B cell (primary cell): ENCODE data around the gene GPRIN2. TPM values are rescaled to one million over a fixed set of nuclear protein-coding genes. Genes with fewer than 3 reads are reported as not detected.

ENCODE experiments used
- ATAC-seq: fragments of 200-7000 bp; cut with Tn5 transposase; one replicate; pipeline ENCODE4 v1.10.0; 2021; ENCODE audit warnings: low read depth, mild to moderate bottlenecking, moderate number of reproducible peaks, moderate library complexity
- CTCF ChIA-PET: fragments of 350-600 bp; sonication (Branson Sonifier 250); formaldehyde crosslinking; loops from one replicate; lab custom pipeline; 2021; ENCODE audit warnings: antibody characterized with exemption, inconsistent platforms; lab: Charles Lee
- POLR2A ChIA-PET: fragments of 350-600 bp; sonication (Branson Sonifier 250); formaldehyde crosslinking; loops from one replicate; lab custom pipeline; 2021; ENCODE audit warnings: antibody characterized with exemption; lab: Charles Lee
- DNase-seq: peaks from one replicate; pipeline ENCODE4 v3.0.0; 2013
- H2AFZ ChIP-seq: 2 replicates; pipeline ENCODE4 v1.6.1; 2012; ENCODE audit warnings: mild to moderate bottlenecking, low read depth, low read length; ENCODE audit not compliant: insufficient read depth, poor library complexity, severe bottlenecking
- H3K27ac ChIP-seq, 2 donors: 1 replicate in 1 of 2; 2 replicates in 1 of 2; pipeline ENCODE4 v1.5.1; 2012 to 2013; ENCODE audit warnings: low read length in 2 of 2, mild to moderate bottlenecking in 2 of 2, moderate library complexity in 1 of 2
- H3K27me3 ChIP-seq, 4 experiments: fragments of 200-600 bp in 1 of 4; sonication (generic) in 1 of 4; replicated peaks in 1 of 4; 1 replicate in 2 of 4; 2 replicates in 2 of 4; pipeline versions ENCODE4 v1.6.1 to v1.7.0; 2013 to 2016; ENCODE audit warnings: low read length in 3 of 4, mild to moderate bottlenecking in 2 of 4, mixed read lengths in 1 of 4, moderate library complexity in 1 of 4; ENCODE audit not compliant: insufficient read depth in 4 of 4, control insufficient read depth in 3 of 4; ENCODE audit errors: control extremely low read depth in 1 of 4
- H3K36me3 ChIP-seq, 2 experiments: replicated peaks in 1 of 2; 1 replicate in 1 of 2; 2 replicates in 1 of 2; pipeline versions ENCODE4 v1.6.1 to v1.7.1; 2013; ENCODE audit warnings: low read length in 1 of 2; ENCODE audit not compliant: insufficient read depth in 2 of 2, control insufficient read depth in 1 of 2; ENCODE audit errors: control extremely low read depth in 1 of 2, extremely low read depth in 1 of 2
- H3K4me1 ChIP-seq, 2 donors: fragments of 200-600 bp in 1 of 2; sonication (generic) in 1 of 2; 1 replicate in 1 of 2; 2 replicates in 1 of 2; pipeline versions ENCODE4 v1.5.1 to v1.6.1; 2013 to 2017; ENCODE audit warnings: low read length in 2 of 2; ENCODE audit not compliant: control insufficient read depth in 2 of 2, insufficient read depth in 2 of 2
- H3K4me2 ChIP-seq: replicated peaks from 2 replicates; pipeline ENCODE3; 2012; ENCODE audit warnings: mild to moderate bottlenecking, low read depth, low read length; ENCODE audit not compliant: poor library complexity, severe bottlenecking
- H3K4me3 ChIP-seq, 5 experiments: fragments of 200-600 bp in 1 of 5; sonication (generic) in 1 of 5; 1 replicate in 3 of 5; 2 replicates in 2 of 5; pipeline versions ENCODE4 v1.5.1 to v1.7.0; 2011 to 2016; ENCODE audit warnings: low read length in 4 of 5, mild to moderate bottlenecking in 4 of 5, low read depth in 2 of 5, control low read depth in 1 of 5, moderate library complexity in 1 of 5; ENCODE audit not compliant: insufficient read depth in 1 of 5; ENCODE audit errors: control extremely low read depth in 1 of 5, extremely low read depth in 1 of 5
- H3K79me2 ChIP-seq: fragments of 200-600 bp; sonication (generic); one replicate; pipeline ENCODE4 v1.6.0; 2016; ENCODE audit warnings: low read length; ENCODE audit not compliant: control insufficient read depth, insufficient read depth
- H3K9ac ChIP-seq: fragments of 200-600 bp; sonication (generic); 2 replicates; pipeline ENCODE4 v1.6.1; 2017; ENCODE audit warnings: mild to moderate bottlenecking, low read length, moderate library complexity
- H3K9me3 ChIP-seq, 3 donors: one replicate each; pipeline versions ENCODE4 v1.6.1 to v1.7.1; 2013; ENCODE audit warnings: low read length in 2 of 3; ENCODE audit not compliant: control insufficient read depth in 2 of 3, insufficient read depth in 1 of 3; ENCODE audit errors: control extremely low read depth in 1 of 3
- H4K20me1 ChIP-seq: 2 replicates; pipeline ENCODE4 v1.6.0; 2012; ENCODE audit warnings: mild to moderate bottlenecking, low read length; ENCODE audit not compliant: insufficient read depth, control insufficient read depth, poor library complexity, severe bottlenecking
- H3K27ac Mint-ChIP-seq: one replicate; pipeline ENCODE4 v1.8.0; 2021; ENCODE audit warnings: mixed read lengths
- H3K27me3 Mint-ChIP-seq: one replicate; pipeline ENCODE4 v1.8.0; 2021; ENCODE audit warnings: mixed read lengths
- H3K4me1 Mint-ChIP-seq: one replicate; pipeline ENCODE4 v1.8.0; 2021; ENCODE audit warnings: mixed read lengths
- H3K4me3 Mint-ChIP-seq: one replicate; pipeline ENCODE4 v1.8.0; 2021; ENCODE audit warnings: mixed read lengths
- H3K9me3 Mint-ChIP-seq: one replicate; pipeline ENCODE4 v1.8.0; 2022; ENCODE audit warnings: mixed read lengths; ENCODE audit not compliant: insufficient read depth
- EZH2 ChIP-seq: IDR thresholded peaks from 2 replicates; pipeline ENCODE4 v1.6.1; 2012; ENCODE audit warnings: borderline replicate concordance, low read depth, mild to moderate bottlenecking, moderate library complexity, low read length; ENCODE audit not compliant: insufficient read depth, poor library complexity, severe bottlenecking
- WGBS: methylation state at CpG from one replicate; pipeline ENCODE4 v1.1.5; 2013; ENCODE audit warnings: missing lambda C conversion rate; ENCODE audit not compliant: insufficient coverage; 5-methylcytosine and 5-hydroxymethylcytosine counted together
- intact Hi-C: fragments of 100-400 bp; cut with micrococcal nuclease; formaldehyde crosslinking; loops from one replicate; pipeline ENCODE4 v1.10.0; 2022
- polyA plus RNA-seq: library from polyadenylated mRNA; depleted of rRNA; stranded (reverse); fragments of >200 nt; gene quantifications from 2 replicates; pipeline ENCODE4 v1.2.3, GENCODE V29; 2012
- total RNA-seq, 2 donors: library from RNA; stranded (reverse); fragments of 120-200 nt in 1 of 2; gene quantifications; 1 replicate in 1 of 2; 2 replicates in 1 of 2; pipeline versions ENCODE4 v1.2.3 to v1.2.4, GENCODE V29; 2013 to 2022
- TF ChIP-seq, protein P1 (sequence below): fragments of 200-600 bp; IDR thresholded peaks from one replicate; pipeline ENCODE4 v1.8.0; 2022; ENCODE audit warnings: antibody characterized with exemption, mild to moderate bottlenecking

The GPRIN2 gene
- total and polyA plus RNA-seq, 2 donors (not counting 1 experiment from before 2014, with no cell fraction given): not detected

DNA sequence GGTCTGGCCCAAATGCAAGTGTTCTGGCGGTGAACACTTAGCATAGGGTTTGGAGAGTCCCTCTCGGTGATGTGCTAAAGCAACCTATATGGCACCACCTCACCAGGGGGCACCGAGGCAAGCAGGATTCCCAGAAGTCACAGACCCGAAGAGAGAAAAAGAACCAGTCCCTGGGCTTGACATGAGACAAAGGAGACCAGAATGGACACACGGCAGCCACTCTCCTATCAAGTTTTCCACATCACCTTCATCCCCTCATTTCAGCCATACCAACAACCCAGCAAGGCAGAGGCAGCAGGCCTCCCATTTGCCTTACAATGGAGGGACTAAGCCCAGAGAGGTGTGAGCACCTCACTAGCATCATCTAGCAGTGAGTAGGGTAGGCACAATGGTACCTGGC lies 19.7 kb downstream of the GPRIN2 start:
- Histone ChIP-seq H3K36me3 (no peaks in the 10 kb centered on the region), H3K9me3 (peaks cover 0 to 5% (median 0%) of the 10 kb centered on the region in 3 donors), H3K4me3 (no peak overlapping the region), H3K27me3 (peaks cover 0 to 39% (median 11%) of the 10 kb centered on the region in 4 experiments), H3K27ac (no peak overlapping the region), H2AFZ (no peak overlapping the region), H4K20me1 (no peaks in the 10 kb centered on the region), H3K4me1 (peaks cover 0 to 5% of the 10 kb centered on the region in 2 donors), H3K79me2 (no peaks in the 10 kb centered on the region), H3K4me2 (no peak overlapping the region), H3K9ac (no peak overlapping the region)
- H3K4me3 Mint-ChIP-seq: no peak overlapping the region
- POLR2A ChIA-PET: no interaction called here
- H3K27ac Mint-ChIP-seq: no peak overlapping the region
- ATAC-seq (no peak), DNase-seq (no peak)
- CTCF ChIA-PET: no interaction called here
- WGBS: 89% methylated on average over 5 of the region's 5 CpGs
- TF ChIP-seq EZH2: no peak
- TF ChIP-seq, protein P1, sequence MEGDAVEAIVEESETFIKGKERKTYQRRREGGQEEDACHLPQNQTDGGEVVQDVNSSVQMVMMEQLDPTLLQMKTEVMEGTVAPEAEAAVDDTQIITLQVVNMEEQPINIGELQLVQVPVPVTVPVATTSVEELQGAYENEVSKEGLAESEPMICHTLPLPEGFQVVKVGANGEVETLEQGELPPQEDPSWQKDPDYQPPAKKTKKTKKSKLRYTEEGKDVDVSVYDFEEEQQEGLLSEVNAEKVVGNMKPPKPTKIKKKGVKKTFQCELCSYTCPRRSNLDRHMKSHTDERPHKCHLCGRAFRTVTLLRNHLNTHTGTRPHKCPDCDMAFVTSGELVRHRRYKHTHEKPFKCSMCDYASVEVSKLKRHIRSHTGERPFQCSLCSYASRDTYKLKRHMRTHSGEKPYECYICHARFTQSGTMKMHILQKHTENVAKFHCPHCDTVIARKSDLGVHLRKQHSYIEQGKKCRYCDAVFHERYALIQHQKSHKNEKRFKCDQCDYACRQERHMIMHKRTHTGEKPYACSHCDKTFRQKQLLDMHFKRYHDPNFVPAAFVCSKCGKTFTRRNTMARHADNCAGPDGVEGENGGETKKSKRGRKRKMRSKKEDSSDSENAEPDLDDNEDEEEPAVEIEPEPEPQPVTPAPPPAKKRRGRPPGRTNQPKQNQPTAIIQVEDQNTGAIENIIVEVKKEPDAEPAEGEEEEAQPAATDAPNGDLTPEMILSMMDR: no peak
- no peaks in the 10 kb centered on the region for H3K9me3 Mint-ChIP-seq
- peaks cover 7% of the 10 kb centered on the region for H3K4me1 Mint-ChIP-seq
- H3K27me3 Mint-ChIP-seq: peaks cover 38% of the 10 kb centered on the region
- intact Hi-C loops: no loop called here

DNA sequence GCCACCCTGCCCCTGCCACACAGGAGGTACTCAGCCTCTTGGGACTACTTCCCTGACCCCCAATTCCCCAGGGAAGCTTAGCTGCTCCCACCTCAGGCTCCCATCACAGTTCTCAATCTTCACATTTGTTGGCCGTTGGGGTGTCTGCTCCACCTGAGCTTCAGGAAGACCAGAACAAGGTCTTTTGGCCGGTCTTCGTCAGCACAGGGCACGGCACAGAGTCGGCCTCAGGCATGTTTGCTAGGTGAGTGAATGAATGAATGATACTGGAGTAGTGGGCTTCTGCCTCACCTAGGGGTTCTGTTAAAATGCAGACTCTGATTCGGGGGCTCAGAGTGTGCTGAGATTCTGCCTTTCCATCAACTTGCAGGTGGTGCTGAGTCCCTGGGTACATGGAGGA lies 20.3 kb downstream of the GPRIN2 start:
- H3K9ac ChIP-seq: no peak overlapping the region
- Mint-ChIP-seq H3K4me1 (peaks cover 7% of the 10 kb centered on the region), H3K4me3 (no peak overlapping the region), H3K9me3 (no peaks in the 10 kb centered on the region), H3K27me3 (peaks cover 38% of the 10 kb centered on the region), H3K27ac (no peak overlapping the region)
- intact Hi-C loops: no loop called here
- peaks cover 0 to 39% (median 11%) of the 10 kb centered on the region in 4 experiments for H3K27me3 ChIP-seq
- H3K27ac ChIP-seq: no peak overlapping the region
- peaks cover 0 to 4% (median 0%) of the 10 kb centered on the region in 3 donors for H3K9me3 ChIP-seq
- ChIA-PET POLR2A (no interaction called here), CTCF (no interaction called here)
- DNase-seq: no peak
- TF ChIP-seq, protein P1: no peak
- TF ChIP-seq EZH2: no peak
- H3K4me1 ChIP-seq: peaks cover 0 to 4% of the 10 kb centered on the region in 2 donors
- H2AFZ ChIP-seq: no peak overlapping the region
- H3K4me2 ChIP-seq: no peak overlapping the region
- H4K20me1 ChIP-seq: no peaks in the 10 kb centered on the region
- 77% methylated on average over 5 of the region's 6 CpGs for whole genome bisulfite sequencing
- ATAC-seq: no peak
- no peaks in the 10 kb centered on the region for H3K79me2 ChIP-seq
- no peaks in the 10 kb centered on the region for H3K36me3 ChIP-seq
- H3K4me3 ChIP-seq: no peak overlapping the region
